Measurements from ENCODE around the gene SH3RF1. TPM values are rescaled to one million over a fixed set of nuclear protein-coding genes. Genes with fewer than 3 reads are reported as not detected.

Gene SH3RF1
- total RNA-seq, 1 donor from 2014 or later, result 19.6 TPM

DNA sequence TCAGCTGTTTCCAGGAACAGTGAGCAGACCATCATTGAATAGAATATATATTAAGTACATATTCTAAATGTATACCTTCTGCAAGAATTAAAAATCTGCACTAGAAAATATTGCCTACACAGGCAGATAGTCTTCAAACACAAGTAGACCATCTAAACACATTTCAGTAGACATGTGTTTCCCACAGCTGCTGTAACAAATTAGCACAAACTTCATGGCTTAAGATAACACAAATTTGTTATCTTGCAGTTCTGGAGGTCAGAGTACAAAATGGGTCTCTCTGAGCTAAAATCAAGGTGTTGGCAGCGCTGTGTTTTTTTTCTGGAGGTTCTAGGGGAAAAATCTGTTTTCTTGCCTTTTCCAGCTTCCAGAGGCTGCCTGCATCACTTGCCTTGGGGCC is 42.7 kb downstream of the SH3RF1 start:
- H3K27ac Mint-ChIP-seq, result no peak overlapping the region

DNA sequence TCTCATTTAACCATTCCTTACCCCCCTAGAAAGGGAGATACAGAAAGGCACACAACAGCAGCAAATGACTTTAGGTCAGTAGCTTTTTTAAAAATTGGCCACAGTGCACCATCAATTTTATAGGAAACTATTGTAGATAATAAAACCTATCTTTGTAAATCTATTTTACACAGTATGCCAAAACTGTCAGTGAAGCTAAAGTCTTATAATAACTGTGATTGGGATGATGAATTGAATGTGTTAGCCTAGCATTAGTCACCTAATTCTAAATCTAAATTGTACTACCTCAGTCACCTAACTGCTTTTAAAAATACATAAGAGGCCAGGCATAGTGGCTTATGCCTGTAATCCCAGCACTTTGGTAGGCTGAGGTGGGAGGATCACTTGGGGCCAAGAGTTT is 44.2 kb downstream of the SH3RF1 start:
- peaks cover 5% of the 10 kb centered on the region for H3K36me3 Mint-ChIP-seq
- peak overlapping the region; percentile 44 for H3K27ac Mint-ChIP-seq
- TF ChIP-seq, protein P1, sequence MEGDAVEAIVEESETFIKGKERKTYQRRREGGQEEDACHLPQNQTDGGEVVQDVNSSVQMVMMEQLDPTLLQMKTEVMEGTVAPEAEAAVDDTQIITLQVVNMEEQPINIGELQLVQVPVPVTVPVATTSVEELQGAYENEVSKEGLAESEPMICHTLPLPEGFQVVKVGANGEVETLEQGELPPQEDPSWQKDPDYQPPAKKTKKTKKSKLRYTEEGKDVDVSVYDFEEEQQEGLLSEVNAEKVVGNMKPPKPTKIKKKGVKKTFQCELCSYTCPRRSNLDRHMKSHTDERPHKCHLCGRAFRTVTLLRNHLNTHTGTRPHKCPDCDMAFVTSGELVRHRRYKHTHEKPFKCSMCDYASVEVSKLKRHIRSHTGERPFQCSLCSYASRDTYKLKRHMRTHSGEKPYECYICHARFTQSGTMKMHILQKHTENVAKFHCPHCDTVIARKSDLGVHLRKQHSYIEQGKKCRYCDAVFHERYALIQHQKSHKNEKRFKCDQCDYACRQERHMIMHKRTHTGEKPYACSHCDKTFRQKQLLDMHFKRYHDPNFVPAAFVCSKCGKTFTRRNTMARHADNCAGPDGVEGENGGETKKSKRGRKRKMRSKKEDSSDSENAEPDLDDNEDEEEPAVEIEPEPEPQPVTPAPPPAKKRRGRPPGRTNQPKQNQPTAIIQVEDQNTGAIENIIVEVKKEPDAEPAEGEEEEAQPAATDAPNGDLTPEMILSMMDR (IDR thresholded peaks at IDR 0.05; ENCODE audit: unreplicated experiment), result no peak
- H3K27me3 Mint-ChIP-seq (ENCODE audit: low read depth), result no peaks in the 10 kb centered on the region
- H3K4me1 Mint-ChIP-seq, result peaks cover 7% of the 10 kb centered on the region
- DNase-seq (ENCODE audit: low spot score in 2 of 2, unreplicated experiment in 2 of 2), result no peak
- H3K9me3 Mint-ChIP-seq, result no peaks in the 10 kb centered on the region
- no peak overlapping the region for H3K4me3 Mint-ChIP-seq

More for the DNA sequence above, 42.7 kb downstream of the SH3RF1 start:
- H3K36me3 Mint-ChIP-seq, result peaks cover 5% of the 10 kb centered on the region
- H3K4me3 Mint-ChIP-seq, result no peak overlapping the region
- peaks cover 19% of the 10 kb centered on the region for H3K4me1 Mint-ChIP-seq
- H3K9me3 Mint-ChIP-seq, result no peaks in the 10 kb centered on the region
- TF ChIP-seq, protein P1 (IDR thresholded peaks at IDR 0.05; ENCODE audit: unreplicated experiment), result no peak
- no peaks in the 10 kb centered on the region for H3K27me3 Mint-ChIP-seq (ENCODE audit: low read depth)
- no peak for DNase-seq (ENCODE audit: low spot score in 2 of 2, unreplicated experiment in 2 of 2)

DNA sequence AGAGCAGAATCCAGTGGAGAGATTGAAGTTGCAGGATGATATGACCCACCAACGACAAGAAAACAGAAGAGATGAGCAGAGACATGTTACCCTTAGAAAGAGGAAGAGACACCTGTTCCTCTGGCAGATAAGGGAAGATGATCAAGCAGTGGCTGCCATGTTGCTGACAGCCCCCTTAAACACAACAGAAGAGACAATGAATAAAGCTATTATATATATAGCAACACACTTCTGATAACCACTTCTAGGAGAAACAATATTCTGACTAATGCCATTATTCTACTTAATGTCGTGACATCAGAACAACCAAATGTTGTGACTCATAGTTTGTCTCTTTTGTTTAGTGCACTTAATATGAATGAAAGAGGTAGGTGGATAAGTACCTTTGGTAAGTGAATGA is 44.9 kb downstream of the SH3RF1 start:
- TF ChIP-seq, protein P1 (IDR thresholded peaks at IDR 0.05; ENCODE audit: unreplicated experiment), result no peak
- no peak overlapping the region for H3K4me3 Mint-ChIP-seq
- no peak for DNase-seq (ENCODE audit: low spot score in 2 of 2, unreplicated experiment in 2 of 2)
- no peaks in the 10 kb centered on the region for H3K27me3 Mint-ChIP-seq (ENCODE audit: low read depth)
- peaks cover 9% of the 10 kb centered on the region for H3K4me1 Mint-ChIP-seq
- peak overlapping the region; percentile 44 for H3K27ac Mint-ChIP-seq
- peaks cover 5% of the 10 kb centered on the region for H3K36me3 Mint-ChIP-seq
- H3K9me3 Mint-ChIP-seq, result no peaks in the 10 kb centered on the region

DNA sequence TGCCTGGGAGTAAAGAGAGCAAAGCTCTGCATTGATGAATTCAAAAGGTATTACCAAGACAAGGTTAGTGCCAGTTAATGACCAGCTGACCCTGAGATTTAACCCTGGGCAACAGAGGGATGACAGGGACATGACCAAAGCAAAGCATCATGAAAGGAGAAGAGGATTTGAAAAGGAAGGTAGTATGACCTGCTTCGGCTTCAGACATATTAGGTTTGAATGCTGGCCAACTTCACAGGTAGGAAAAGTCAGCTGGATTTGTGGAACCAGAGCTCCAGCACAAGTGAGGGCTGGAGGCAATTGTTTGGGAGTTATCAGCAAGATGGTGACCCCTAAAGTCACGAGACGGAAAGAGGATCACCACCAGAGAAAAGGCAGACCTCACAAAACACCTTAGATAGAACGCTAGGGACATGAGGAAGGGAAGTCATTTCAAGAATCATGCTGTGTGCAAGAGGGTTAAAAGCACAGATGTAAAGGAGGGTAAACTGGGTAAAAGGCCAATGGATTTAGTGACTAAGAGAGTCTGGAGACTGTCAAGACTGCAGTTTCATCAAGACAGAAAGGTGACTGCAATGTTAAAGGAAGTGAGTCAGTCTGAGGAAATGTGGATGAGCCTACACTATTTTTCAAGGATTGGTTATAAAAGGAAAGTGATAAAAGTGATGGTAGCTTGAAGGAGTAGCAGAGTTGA is 45.6 kb downstream of the SH3RF1 start:
- Mint-ChIP-seq H3K36me3 (peaks cover 5% of the 10 kb centered on the region), H3K4me3 (no peak overlapping the region), H3K9me3 (no peaks in the 10 kb centered on the region), H3K4me1 (peaks cover 13% of the 10 kb centered on the region), H3K27me3 (ENCODE audit: low read depth) (no peaks in the 10 kb centered on the region), H3K27ac (no peak overlapping the region)
- DNase-seq (ENCODE audit: low spot score in 2 of 2, unreplicated experiment in 2 of 2), result no peak
- TF ChIP-seq, protein P1 (IDR thresholded peaks at IDR 0.05; ENCODE audit: unreplicated experiment), result no peak

DNA sequence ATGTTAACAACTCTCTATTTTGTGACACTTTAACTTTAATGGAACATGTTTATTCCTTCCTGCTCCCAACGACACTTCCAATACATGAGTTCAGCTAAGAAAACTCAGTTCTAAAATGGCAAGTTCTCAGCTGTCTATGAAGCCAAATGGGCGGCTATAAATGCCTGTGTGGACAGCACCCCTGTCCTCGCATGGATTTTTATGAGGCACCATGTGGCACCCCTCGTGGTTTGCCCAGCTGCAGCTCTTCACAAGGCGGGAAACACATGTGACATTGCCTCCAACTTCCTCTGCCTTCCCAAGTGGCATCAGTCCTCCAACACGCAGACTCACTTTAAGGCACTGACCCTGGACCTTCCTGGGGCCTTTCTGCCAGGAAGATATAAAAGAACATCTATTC is 48.0 kb downstream of the SH3RF1 start:
- Mint-ChIP-seq H3K4me3 (no peak overlapping the region), H3K36me3 (peaks cover 1% of the 10 kb centered on the region), H3K9me3 (no peaks in the 10 kb centered on the region), H3K4me1 (peaks cover 19% of the 10 kb centered on the region), H3K27ac (no peak overlapping the region), H3K27me3 (ENCODE audit: low read depth) (no peaks in the 10 kb centered on the region)
- TF ChIP-seq, protein P1 (IDR thresholded peaks at IDR 0.05; ENCODE audit: unreplicated experiment), result no peak
- DNase-seq (ENCODE audit: low spot score in 2 of 2, unreplicated experiment in 2 of 2), result no peak
